SIG-M5 treated with dmso at 0.1 percent for 504 hours (cell line): ENCODE data around the gene MNAT1.

Experiments used
- DNase-seq: peaks from one replicate; lab custom pipeline; 2025; ENCODE audit not compliant: unreplicated experiment; lab: John Stamatoyannopoulos, UW

MNAT1 gene

DNA sequence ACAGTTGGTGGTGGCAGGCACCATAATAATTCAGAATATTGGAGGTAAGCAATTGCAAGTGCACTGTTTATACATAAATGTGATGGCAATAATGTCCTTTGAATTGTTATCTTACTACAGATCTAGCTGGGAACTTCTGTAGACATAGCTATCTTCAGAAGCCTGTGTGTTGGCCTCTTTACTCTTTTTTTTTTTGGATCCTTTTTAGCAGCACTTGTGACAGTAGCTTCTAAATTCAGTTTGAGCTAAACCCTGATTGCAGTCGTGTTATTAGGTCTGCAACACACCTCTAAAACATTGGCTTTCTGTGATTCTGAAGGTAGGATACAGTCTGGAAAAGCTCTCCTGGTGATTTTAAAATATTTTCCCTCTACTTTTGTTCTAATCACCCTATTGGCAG is 285.0 kb downstream of the MNAT1 start:
- DNase-seq = no peak
